Measurements from ENCODE around the gene LYPD8.

DNA sequence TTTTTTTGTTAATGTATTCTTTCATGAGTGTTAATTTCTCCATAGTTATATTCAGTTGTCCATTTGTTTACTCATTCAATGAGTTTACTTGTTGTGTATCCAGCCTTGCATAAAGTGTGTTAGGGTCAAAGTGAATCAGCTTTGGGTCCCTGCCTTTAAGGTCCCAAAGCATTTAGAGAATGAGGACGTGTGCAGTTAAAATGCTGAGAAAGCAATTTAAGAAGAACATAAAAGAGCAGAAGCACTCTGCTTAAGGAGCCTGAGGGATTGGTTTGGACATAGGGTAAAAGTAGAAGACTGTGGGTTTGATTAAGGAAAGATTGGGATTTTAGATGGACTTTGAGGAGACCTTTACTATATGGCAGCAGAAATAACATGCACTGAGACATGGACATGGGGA lies 56.5 kb downstream of the LYPD8 start:
- TF ChIP-seq, protein P1, sequence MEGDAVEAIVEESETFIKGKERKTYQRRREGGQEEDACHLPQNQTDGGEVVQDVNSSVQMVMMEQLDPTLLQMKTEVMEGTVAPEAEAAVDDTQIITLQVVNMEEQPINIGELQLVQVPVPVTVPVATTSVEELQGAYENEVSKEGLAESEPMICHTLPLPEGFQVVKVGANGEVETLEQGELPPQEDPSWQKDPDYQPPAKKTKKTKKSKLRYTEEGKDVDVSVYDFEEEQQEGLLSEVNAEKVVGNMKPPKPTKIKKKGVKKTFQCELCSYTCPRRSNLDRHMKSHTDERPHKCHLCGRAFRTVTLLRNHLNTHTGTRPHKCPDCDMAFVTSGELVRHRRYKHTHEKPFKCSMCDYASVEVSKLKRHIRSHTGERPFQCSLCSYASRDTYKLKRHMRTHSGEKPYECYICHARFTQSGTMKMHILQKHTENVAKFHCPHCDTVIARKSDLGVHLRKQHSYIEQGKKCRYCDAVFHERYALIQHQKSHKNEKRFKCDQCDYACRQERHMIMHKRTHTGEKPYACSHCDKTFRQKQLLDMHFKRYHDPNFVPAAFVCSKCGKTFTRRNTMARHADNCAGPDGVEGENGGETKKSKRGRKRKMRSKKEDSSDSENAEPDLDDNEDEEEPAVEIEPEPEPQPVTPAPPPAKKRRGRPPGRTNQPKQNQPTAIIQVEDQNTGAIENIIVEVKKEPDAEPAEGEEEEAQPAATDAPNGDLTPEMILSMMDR (IDR thresholded peaks at IDR 0.05; ENCODE audit: insufficient read depth, low read length, poor library complexity, severe bottlenecking) = no peak
- no peak for TF ChIP-seq EZH2phosphoT487 (conservative IDR thresholded peaks at IDR 0.05; ENCODE audit: low read length)
